ENCODE measurements around the gene NCKAP1.
"Not testable (repeated sequence)": the region's sequence is repeated elsewhere in the genome, so short reads cannot be mapped to it uniquely, and the experiment has no call there.

Gene NCKAP1

GRCh38 chr2:183037074-183037552 lies 1.1 kb downstream of the NCKAP1 start:
- no peak for DNase-seq

- DNase-seq: peak; percentile 41
These were observed 2.1 kb downstream of the NCKAP1 start for GRCh38 chr2:183035954-183036669.

GRCh38 chr2:183035298-183035953 lies 2.8 kb downstream of the NCKAP1 start:
- no peak for DNase-seq

- no peak for DNase-seq
These were observed 3.5 kb downstream of the NCKAP1 start for GRCh38 chr2:183034806-183035205.

- no peak for DNase-seq
These were observed 4.3 kb downstream of the NCKAP1 start for GRCh38 chr2:183033951-183034350.

GRCh38 chr2:183031911-183032794 lies 6.1 kb downstream of the NCKAP1 start:
- DNase-seq: no peak

GRCh38 chr2:183029219-183029618 lies 9.0 kb downstream of the NCKAP1 start:
- no peak for DNase-seq

GRCh38 chr2:183028108-183028507 lies 10.1 kb downstream of the NCKAP1 start:
- DNase-seq: no peak

GRCh38 chr2:183027443-183027842 lies 10.8 kb downstream of the NCKAP1 start:
- no peak for DNase-seq

GRCh38 chr2:183026424-183026823 lies 11.8 kb downstream of the NCKAP1 start:
- DNase-seq: no peak

GRCh38 chr2:183025993-183026392 lies 12.3 kb downstream of the NCKAP1 start:
- DNase-seq: no peak

- no peak for DNase-seq
These were observed 13.7 kb downstream of the NCKAP1 start for GRCh38 chr2:183024339-183025095.

GRCh38 chr2:183022711-183023110 lies 15.5 kb downstream of the NCKAP1 start:
- DNase-seq: no peak

- DNase-seq: no peak
These were observed 16.6 kb downstream of the NCKAP1 start for GRCh38 chr2:183021613-183022012.

- DNase-seq: no peak
These were observed 18.4 kb downstream of the NCKAP1 start for GRCh38 chr2:183019718-183020442.

GRCh38 chr2:183017845-183018244 lies 20.4 kb downstream of the NCKAP1 start:
- DNase-seq: not testable (repeated sequence)

GRCh38 chr2:183014005-183014404 lies 24.3 kb downstream of the NCKAP1 start:
- no peak for DNase-seq

- DNase-seq: no peak
These were observed 26.5 kb downstream of the NCKAP1 start for GRCh38 chr2:183011743-183012142.

GRCh38 chr2:183010112-183010511 lies 28.1 kb downstream of the NCKAP1 start:
- no peak for DNase-seq

GRCh38 chr2:183009249-183009899 lies 28.9 kb downstream of the NCKAP1 start:
- no peak for DNase-seq

GRCh38 chr2:183001948-183002347 lies 36.3 kb downstream of the NCKAP1 start:
- DNase-seq: no peak

All from CD4-positive, alpha-beta T cell treated with Interleukin-17A for 1 hour (primary cell).